ENCODE results near the gene STXBP4.

STXBP4 gene

DNA sequence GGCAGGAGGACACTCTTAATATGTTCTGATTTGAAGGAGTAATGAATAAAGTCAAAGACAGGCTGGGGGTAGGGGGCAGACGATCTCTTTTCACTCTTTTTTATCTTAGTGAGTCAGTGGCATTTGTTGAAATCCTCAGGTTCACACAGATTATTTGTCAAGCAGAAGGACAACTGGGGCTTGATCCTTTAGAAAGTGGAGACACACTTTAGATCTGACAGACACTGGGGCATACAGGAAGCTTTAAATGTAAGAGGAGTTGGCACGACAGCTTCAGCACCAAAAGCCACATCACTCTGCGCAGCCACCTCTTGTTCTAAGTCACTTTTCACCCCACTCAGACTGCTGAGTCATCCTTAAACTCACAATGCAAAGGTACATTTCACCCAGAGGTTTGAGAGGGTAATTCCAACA is 121.5 kb downstream of the STXBP4 start:
- Mint-ChIP-seq H3K4me3 (peak overlapping the region; percentile 49), H3K27ac (peak overlapping the region; percentile 92)

DNA sequence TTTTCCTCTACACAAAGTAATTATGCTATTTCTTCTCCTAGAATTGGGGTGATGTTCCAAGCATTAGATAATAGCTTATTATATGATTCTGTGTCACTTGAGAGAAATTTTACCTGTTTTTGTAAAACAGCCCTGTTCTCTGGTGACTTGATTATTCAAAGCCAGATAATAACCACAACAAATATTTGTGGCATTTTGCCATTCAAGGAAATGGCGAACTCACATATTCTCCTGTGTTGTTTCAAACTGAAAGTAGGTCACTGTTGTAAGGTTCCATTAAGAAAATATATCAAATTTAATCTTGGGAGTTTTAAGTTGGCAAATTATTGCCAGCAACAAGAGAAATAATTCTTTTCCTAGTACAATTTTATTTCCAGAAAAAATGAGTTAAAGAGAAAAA is 124.8 kb downstream of the STXBP4 start:
- H3K9me3 Mint-ChIP-seq = no peaks in the 10 kb centered on the region
- no peak overlapping the region for H3K4me3 Mint-ChIP-seq
- peaks cover 4% of the 10 kb centered on the region for H3K36me3 Mint-ChIP-seq (ENCODE audit: low read depth)
- no peak overlapping the region for H3K27ac Mint-ChIP-seq
- peaks cover 17% of the 10 kb centered on the region for H3K4me1 Mint-ChIP-seq (ENCODE audit: low read depth)
- no peaks in the 10 kb centered on the region for H3K27me3 Mint-ChIP-seq (ENCODE audit: low read depth)

More for the DNA sequence above, 121.5 kb downstream of the STXBP4 start:
- H3K27me3 Mint-ChIP-seq (ENCODE audit: low read depth) = no peaks in the 10 kb centered on the region
- peaks cover 6% of the 10 kb centered on the region for H3K36me3 Mint-ChIP-seq (ENCODE audit: low read depth)
- peaks cover 17% of the 10 kb centered on the region for H3K4me1 Mint-ChIP-seq (ENCODE audit: low read depth)
- H3K9me3 Mint-ChIP-seq = no peaks in the 10 kb centered on the region

DNA sequence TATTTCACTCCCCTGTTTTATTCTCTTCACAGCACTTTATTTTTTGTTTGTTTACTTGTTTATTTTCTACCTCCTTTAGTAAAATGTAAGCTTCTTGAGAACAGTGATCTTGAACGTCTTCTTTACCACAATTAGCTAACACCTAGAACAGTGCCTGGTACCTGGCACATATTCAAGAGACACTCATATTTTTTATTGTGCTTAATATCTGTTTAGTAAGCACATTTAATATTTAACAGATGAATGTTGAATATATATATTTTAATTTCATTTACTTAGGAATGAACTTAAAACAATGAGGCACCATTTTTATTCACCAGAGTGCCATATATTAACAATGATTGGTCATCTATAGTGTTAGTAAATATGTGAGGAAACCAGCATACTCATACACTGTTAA is 130.2 kb downstream of the STXBP4 start:
- peaks cover 2% of the 10 kb centered on the region for H3K4me1 Mint-ChIP-seq (ENCODE audit: low read depth)
- H3K27ac Mint-ChIP-seq = no peak overlapping the region
- no peaks in the 10 kb centered on the region for H3K27me3 Mint-ChIP-seq (ENCODE audit: low read depth)
- H3K9me3 Mint-ChIP-seq = peaks cover 6% of the 10 kb centered on the region
- H3K4me3 Mint-ChIP-seq = no peak overlapping the region
- peaks cover 2% of the 10 kb centered on the region for H3K36me3 Mint-ChIP-seq (ENCODE audit: low read depth)

DNA sequence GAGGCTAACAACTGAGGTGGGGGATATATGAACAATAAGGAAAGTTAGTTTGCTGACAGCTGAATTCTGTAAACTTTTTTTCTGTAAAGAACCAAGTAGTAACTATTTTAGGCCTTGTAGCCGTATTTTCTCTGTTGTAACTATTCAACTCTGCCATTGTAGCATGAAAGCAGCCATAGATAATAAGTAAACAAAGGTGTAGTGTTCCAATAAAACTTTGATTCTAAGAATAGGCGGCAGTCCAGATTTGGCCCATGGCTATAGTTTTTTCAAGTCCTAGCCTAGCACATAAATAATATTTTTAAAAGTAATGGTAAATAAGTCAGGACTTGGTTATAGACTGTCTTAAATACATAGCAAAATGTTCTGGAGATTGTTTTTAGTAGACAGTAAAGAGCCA is 142.0 kb downstream of the STXBP4 start:
- peaks cover 1% of the 10 kb centered on the region for H3K36me3 Mint-ChIP-seq (ENCODE audit: low read depth)
- no peak overlapping the region for H3K4me3 Mint-ChIP-seq
- peaks cover 18% of the 10 kb centered on the region for H3K9me3 Mint-ChIP-seq
- no peaks in the 10 kb centered on the region for H3K27me3 Mint-ChIP-seq (ENCODE audit: low read depth)
- no peaks in the 10 kb centered on the region for H3K4me1 Mint-ChIP-seq (ENCODE audit: low read depth)
- H3K27ac Mint-ChIP-seq = no peak overlapping the region

DNA sequence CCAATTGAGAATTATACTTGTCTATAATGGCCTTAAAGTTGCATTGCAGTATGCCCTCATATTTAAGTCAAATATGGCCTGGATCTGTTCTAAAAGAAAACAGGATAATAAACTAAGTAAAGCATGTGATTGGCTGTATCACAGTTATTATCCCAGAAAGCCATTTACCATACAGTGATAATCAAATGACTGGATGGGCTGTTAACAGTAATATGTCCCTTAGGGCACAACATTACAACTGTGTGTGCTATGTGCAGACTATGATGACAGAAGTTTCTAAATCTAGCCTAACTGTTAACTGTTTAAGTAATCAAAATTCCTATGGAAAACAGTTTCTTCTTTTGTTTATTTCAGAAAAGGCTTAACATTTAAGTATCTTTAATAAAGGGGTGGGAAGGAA is 145.7 kb downstream of the STXBP4 start:
- Mint-ChIP-seq H3K9me3 (peaks cover 4% of the 10 kb centered on the region), H3K36me3 (ENCODE audit: low read depth) (no peaks in the 10 kb centered on the region), H3K27ac (no peak overlapping the region), H3K27me3 (ENCODE audit: low read depth) (no peaks in the 10 kb centered on the region), H3K4me3 (no peak overlapping the region), H3K4me1 (ENCODE audit: low read depth) (peaks cover 4% of the 10 kb centered on the region)

DNA sequence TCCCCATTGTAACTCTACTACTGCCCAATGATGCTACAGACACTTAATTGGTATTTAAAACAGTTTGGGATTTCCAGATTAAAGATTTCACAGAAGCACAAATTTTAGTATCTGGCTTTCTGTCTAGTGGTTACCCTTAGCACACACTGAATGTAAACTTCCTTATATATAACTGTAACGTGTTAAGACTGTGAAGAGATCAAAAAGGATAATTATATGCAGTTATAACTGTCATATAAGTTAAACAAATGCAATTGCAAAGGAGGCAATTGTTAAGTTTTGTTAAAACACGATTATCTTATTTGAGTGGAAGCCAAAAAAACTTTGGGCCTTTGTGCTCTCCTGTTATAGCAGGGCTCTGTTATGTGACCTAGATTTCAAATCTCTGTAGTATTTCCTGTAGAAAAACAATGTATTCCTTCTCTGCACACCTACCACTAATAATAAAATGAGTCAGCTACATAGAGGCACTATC is 147.9 kb downstream of the STXBP4 start:
- no peak overlapping the region for H3K27ac Mint-ChIP-seq
- H3K4me1 Mint-ChIP-seq (ENCODE audit: low read depth) = peaks cover 4% of the 10 kb centered on the region
- no peaks in the 10 kb centered on the region for H3K27me3 Mint-ChIP-seq (ENCODE audit: low read depth)
- no peaks in the 10 kb centered on the region for H3K9me3 Mint-ChIP-seq
- no peaks in the 10 kb centered on the region for H3K36me3 Mint-ChIP-seq (ENCODE audit: low read depth)
- H3K4me3 Mint-ChIP-seq = no peak overlapping the region

DNA sequence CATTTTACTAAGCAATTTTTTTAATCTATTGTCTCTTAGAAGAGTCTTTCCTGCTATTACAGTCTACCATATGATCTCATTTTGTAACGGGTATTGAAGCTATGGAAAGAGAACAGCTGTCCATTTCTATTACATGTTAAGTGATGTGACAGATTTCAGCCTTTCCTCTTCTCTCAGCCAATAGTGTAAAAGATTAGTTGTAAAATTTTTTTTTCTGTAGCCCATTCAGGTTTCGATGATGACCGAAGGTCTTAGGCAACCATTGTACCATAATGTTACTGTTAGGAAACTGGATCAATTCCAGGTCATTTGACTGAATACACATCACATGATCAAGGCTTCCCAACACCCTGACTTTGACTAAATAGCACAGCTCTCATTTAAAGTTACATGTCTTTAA is 148.6 kb downstream of the STXBP4 start:
- Mint-ChIP-seq H3K36me3 (ENCODE audit: low read depth) (no peaks in the 10 kb centered on the region), H3K4me3 (no peak overlapping the region), H3K9me3 (no peaks in the 10 kb centered on the region), H3K27ac (no peak overlapping the region), H3K4me1 (ENCODE audit: low read depth) (peaks cover 4% of the 10 kb centered on the region), H3K27me3 (ENCODE audit: low read depth) (no peaks in the 10 kb centered on the region)

DNA sequence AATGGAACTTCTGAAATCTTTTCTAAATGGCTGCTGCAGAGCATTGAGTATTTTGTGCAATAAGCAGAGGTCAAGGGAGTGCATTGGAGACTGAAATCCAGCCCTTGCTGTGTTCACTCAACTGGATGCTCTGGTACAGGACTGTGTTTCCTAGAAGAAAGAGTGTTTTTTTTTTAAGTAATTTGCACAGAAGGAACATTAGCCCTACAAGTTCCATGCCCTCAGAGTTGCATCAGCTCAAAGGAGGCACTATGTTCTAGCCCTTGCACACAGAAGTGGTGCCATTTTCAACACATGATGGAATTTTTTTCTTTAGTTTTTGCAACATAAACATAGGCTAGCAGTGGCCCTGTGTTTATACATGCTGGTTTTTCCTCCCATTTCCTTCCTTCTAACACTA is 152.1 kb downstream of the STXBP4 start:
- no peaks in the 10 kb centered on the region for H3K36me3 Mint-ChIP-seq (ENCODE audit: low read depth)
- no peak overlapping the region for H3K27ac Mint-ChIP-seq
- no peaks in the 10 kb centered on the region for H3K27me3 Mint-ChIP-seq (ENCODE audit: low read depth)
- no peaks in the 10 kb centered on the region for H3K9me3 Mint-ChIP-seq
- H3K4me3 Mint-ChIP-seq = no peak overlapping the region
- H3K4me1 Mint-ChIP-seq (ENCODE audit: low read depth) = peaks cover 4% of the 10 kb centered on the region

DNA sequence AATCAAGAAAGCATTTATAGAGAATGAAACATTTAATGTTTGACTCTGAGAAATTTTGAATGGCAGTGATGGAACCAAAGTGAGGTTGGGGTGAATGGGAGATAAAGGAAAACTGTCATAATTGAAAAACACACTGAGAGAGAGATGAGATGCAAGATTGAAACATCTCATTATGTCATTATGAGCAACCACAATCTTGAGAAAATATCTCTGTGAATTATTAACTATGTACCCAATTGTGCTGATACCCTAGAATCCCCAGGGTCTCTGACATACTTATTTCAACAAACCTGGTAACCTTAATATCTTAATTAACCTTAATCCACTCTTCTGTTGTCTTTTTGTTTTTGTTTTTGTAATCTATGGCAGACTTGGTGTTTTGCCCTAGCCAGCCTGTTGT is 152.7 kb downstream of the STXBP4 start:
- Mint-ChIP-seq H3K36me3 (ENCODE audit: low read depth) (no peaks in the 10 kb centered on the region), H3K27ac (no peak overlapping the region), H3K9me3 (no peaks in the 10 kb centered on the region), H3K27me3 (ENCODE audit: low read depth) (no peaks in the 10 kb centered on the region), H3K4me1 (ENCODE audit: low read depth) (peaks cover 4% of the 10 kb centered on the region), H3K4me3 (no peak overlapping the region)

DNA sequence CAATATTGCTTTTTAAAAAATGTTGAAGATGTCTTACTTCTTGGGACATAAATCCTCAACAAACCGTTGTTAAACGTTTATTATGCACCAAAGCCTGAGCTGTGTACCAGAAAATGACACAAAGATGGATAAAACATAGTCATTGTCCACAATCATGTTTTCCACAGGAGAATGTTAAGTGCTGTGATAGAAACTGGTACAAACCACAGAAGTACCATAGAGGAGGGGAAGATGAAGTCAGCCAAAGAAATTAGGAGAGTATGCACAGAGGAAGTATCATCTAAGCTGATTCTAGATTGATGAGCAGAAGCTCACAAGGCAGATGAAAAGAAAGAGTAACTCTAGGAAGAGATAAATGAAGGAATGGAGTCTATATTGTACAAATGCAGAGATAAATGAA is 153.5 kb downstream of the STXBP4 start:
- Mint-ChIP-seq H3K27me3 (ENCODE audit: low read depth) (no peaks in the 10 kb centered on the region), H3K27ac (no peak overlapping the region), H3K9me3 (no peaks in the 10 kb centered on the region), H3K4me1 (ENCODE audit: low read depth) (no peaks in the 10 kb centered on the region), H3K4me3 (no peak overlapping the region), H3K36me3 (ENCODE audit: low read depth) (no peaks in the 10 kb centered on the region)

DNA sequence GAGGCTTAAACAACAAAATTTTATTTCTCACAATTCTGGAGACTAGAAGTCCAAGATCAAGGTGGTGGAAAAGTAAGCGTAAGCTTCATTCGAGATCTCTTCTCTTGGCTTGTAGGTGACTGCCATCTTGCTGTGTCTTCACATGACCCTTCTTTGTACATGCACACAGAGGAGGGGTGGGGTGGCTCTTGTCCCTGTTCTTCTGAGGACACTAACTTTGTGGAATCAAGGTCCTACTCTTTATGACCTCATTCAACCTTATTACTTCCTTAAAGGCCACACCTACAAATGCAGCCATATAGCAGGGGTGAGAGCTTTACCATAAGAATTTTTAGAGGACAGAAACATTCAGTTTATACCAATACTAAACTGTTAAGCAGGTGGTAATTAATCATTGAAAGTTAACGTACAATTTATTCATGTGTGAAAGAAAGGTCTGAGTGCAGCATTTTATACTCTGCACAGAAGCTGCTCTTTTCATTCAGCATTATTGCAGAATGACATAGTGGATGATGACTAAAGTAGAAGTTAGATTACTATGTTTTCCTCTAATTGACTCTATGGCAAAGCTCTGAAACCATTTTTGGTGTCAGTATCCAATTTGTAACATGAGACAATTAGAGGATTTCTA is 156.3 kb downstream of the STXBP4 start:
- Mint-ChIP-seq H3K27ac (no peak overlapping the region), H3K27me3 (ENCODE audit: low read depth) (no peaks in the 10 kb centered on the region), H3K36me3 (ENCODE audit: low read depth) (no peaks in the 10 kb centered on the region), H3K4me1 (ENCODE audit: low read depth) (no peaks in the 10 kb centered on the region), H3K9me3 (no peaks in the 10 kb centered on the region), H3K4me3 (no peak overlapping the region)

DNA sequence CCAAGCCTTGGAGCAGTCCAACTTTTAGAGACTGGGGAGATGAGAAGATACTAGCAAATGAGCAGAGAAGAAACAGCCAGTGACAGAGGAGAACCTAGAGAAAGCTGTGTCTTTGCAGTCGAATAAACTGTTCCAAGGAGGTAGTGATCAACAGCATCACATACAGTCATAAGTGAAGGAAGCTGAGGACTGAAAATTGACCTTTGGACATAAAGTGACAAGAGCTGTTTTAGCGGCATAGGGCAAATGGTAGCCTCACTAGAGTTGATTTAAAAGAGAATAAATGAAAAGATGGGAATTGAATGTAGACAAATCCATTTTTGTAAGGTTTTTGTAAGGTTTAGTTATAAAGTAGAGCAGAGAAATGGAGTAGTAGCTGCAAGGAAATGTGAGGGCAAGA is 165.0 kb downstream of the STXBP4 start:
- no peak overlapping the region for H3K27ac Mint-ChIP-seq
- H3K4me3 Mint-ChIP-seq = no peak overlapping the region
- no peaks in the 10 kb centered on the region for H3K36me3 Mint-ChIP-seq (ENCODE audit: low read depth)
- no peaks in the 10 kb centered on the region for H3K27me3 Mint-ChIP-seq (ENCODE audit: low read depth)
- no peaks in the 10 kb centered on the region for H3K9me3 Mint-ChIP-seq
- no peaks in the 10 kb centered on the region for H3K4me1 Mint-ChIP-seq (ENCODE audit: low read depth)

DNA sequence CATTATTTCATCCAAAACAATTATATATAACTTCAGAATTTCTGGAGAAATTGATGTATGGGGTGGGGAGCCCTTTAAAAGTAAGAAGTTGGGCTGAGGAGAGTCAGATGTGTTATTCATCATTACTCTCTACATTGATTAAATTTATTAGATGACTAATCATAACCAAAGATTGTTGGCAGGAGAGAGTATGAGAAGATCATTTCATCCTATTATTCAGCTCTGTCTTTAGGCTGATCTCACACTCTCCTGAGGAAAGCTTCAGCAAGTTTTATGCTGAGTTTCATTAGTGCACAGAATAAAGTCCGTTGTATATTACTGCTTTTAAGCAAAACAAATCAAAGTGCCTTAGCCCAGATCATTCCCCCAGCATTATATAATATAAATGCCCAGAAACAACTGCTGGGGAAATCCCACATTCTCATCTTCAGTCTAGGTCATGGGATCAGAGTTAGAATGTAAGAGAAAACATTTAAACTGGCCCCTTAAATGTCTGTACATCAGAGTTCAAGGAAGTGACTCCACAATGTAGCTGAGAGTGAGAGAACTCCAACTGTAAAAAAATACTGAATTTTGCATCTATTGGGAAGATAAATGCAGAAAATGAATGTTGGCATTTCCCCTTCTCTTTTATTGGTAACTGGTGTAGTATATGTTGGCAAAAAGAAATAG is 166.1 kb downstream of the STXBP4 start:
- Mint-ChIP-seq H3K4me1 (ENCODE audit: low read depth) (no peaks in the 10 kb centered on the region), H3K4me3 (no peak overlapping the region), H3K36me3 (ENCODE audit: low read depth) (no peaks in the 10 kb centered on the region), H3K27ac (no peak overlapping the region), H3K27me3 (ENCODE audit: low read depth) (no peaks in the 10 kb centered on the region), H3K9me3 (no peaks in the 10 kb centered on the region)

DNA sequence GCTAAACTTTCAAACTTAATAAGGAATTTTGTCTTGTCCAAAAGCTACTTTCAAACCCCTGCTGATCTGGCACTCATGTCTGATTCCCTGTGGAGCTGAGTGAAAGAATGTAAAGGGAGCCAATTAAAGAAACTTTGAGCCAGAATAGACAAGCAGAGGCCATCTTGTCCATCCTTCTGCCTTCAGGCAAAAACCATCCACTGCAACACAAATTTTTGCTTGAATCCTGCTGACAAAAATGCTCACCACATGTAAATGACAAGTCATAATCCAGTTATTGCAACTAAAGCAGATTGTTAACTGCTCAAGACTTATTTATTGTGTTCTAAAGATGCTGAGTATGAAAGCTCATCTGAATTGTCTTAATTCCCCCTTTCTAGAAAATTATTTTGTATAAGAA is 172.2 kb downstream of the STXBP4 start:
- Mint-ChIP-seq H3K36me3 (ENCODE audit: low read depth) (no peaks in the 10 kb centered on the region), H3K4me1 (ENCODE audit: low read depth) (no peaks in the 10 kb centered on the region), H3K4me3 (no peak overlapping the region), H3K27me3 (ENCODE audit: low read depth) (no peaks in the 10 kb centered on the region), H3K27ac (no peak overlapping the region), H3K9me3 (no peaks in the 10 kb centered on the region)

DNA sequence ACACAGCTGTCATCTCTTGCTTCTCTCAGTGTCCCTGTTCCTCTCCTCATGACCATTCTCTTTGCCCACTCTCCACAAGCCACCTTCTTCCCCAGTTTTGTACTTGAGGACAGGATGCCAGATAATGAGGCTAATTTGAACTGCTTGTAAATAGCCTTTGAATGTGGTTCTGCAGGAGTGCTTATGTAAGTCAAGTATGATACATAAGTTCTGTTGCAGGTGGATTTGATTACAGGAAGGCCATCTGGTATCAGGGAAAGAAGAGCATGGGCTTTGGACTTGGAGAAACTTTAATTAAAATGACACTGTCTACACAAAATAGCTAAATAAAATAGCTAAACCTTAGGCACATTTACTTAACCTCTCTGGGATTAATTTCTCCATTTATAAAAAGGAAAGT is 176.0 kb downstream of the STXBP4 start:
- H3K36me3 Mint-ChIP-seq (ENCODE audit: low read depth) = no peaks in the 10 kb centered on the region

More for the DNA sequence above, 176.0 kb downstream of the STXBP4 start:
- Mint-ChIP-seq H3K27me3 (ENCODE audit: low read depth) (no peaks in the 10 kb centered on the region), H3K4me1 (ENCODE audit: low read depth) (no peaks in the 10 kb centered on the region), H3K27ac (no peak overlapping the region), H3K4me3 (no peak overlapping the region), H3K9me3 (no peaks in the 10 kb centered on the region)

Measured in T-helper 1 cell treated with Interleukin-12 subunit alpha and Interleukin-12 subunit beta and Interleukin-4 antibody, amounts not matched to agents 30 μg/mL and 1 μg/mL, for 36 hours (primary cell).